GM23338 (cell line): Measurements from ENCODE around the gene NDRG2. TPM values are rescaled to one million over a fixed set of nuclear protein-coding genes. Genes with fewer than 3 reads are reported as not detected.

Experiments
- ATAC-seq: fragments of 200-7000 bp; cut with Tn5 transposase; 3 replicates; pipeline ENCODE4 v1.9.1; 2020
- DNase-seq: peaks from one replicate; pipeline ENCODE4 v3.0.0-alpha.2; 2015; ENCODE audit warnings: low spot score
- H2AFZ ChIP-seq: fragments of 200-600 bp; sonication (generic); 2 replicates; pipeline ENCODE4 v1.8.0; 2016; ENCODE audit warnings: antibody characterized with exemption, mild to moderate bottlenecking, moderate library complexity
- H3F3A ChIP-seq: fragments of 200-600 bp; sonication (generic); replicated peaks from 2 replicates; pipeline ENCODE4 v1.8.0; 2017; ENCODE audit warnings: antibody characterized with exemption, mixed run types, low read depth
- H3K27ac ChIP-seq: fragments of 200-600 bp; sonication (generic); 2 replicates; pipeline ENCODE4 v1.6.1; 2016; ENCODE audit warnings: low read depth
- H3K27me3 ChIP-seq: fragments of 200-600 bp; sonication (generic); 2 replicates; pipeline ENCODE4 v1.8.0; 2016; ENCODE audit warnings: mild to moderate bottlenecking, mixed run types, moderate library complexity; ENCODE audit not compliant: insufficient read depth
- H3K36me3 ChIP-seq: fragments of 200-600 bp; sonication (generic); 2 replicates; pipeline ENCODE4 v1.8.0; 2016; ENCODE audit warnings: mild to moderate bottlenecking; ENCODE audit not compliant: insufficient read depth
- H3K4me1 ChIP-seq: fragments of 200-600 bp; sonication (generic); 2 replicates; pipeline ENCODE4 v1.8.0; 2016; ENCODE audit warnings: mild to moderate bottlenecking, moderate library complexity; ENCODE audit not compliant: insufficient read depth
- H3K4me2 ChIP-seq: fragments of 200-600 bp; sonication (generic); 2 replicates; pipeline ENCODE4 v1.7.1; 2017; ENCODE audit warnings: mixed run types
- H3K4me3 ChIP-seq: fragments of 200-600 bp; sonication (generic); 2 replicates; pipeline ENCODE4 v1.6.1; 2016; ENCODE audit warnings: mixed run types
- H3K79me2 ChIP-seq: fragments of 200-600 bp; sonication (generic); replicated peaks from 2 replicates; pipeline ENCODE4 v1.8.0; 2017; ENCODE audit warnings: mild to moderate bottlenecking; ENCODE audit not compliant: insufficient read depth
- H3K9me2 ChIP-seq: fragments of 200-600 bp; sonication (generic); 2 replicates; pipeline ENCODE4 v1.8.0; 2017; ENCODE audit not compliant: insufficient read depth
- H4K20me1 ChIP-seq: fragments of 200-600 bp; sonication (generic); replicated peaks from 2 replicates; pipeline ENCODE4 v1.8.0; 2017; ENCODE audit warnings: mild to moderate bottlenecking; ENCODE audit not compliant: insufficient read depth
- H3K27ac Mint-ChIP-seq: 2 replicates; pipeline ENCODE4 v1.8.0; 2020; ENCODE audit warnings: inconsistent platforms, mild to moderate bottlenecking, moderate library complexity, mixed read lengths
- H3K27me3 Mint-ChIP-seq: 3 replicates; pipeline ENCODE4 v1.8.0; 2022; ENCODE audit warnings: low read depth, mild to moderate bottlenecking, moderate library complexity, mixed read lengths, inconsistent platforms; ENCODE audit not compliant: insufficient read depth, poor library complexity
- H3K36me3 Mint-ChIP-seq: 3 replicates; pipeline ENCODE4 v1.8.0; 2021; ENCODE audit warnings: low read depth, mild to moderate bottlenecking, inconsistent platforms, moderate library complexity, mixed read lengths
- H3K4me1 Mint-ChIP-seq: 3 replicates; pipeline ENCODE4 v1.8.0; 2020; ENCODE audit warnings: mild to moderate bottlenecking, inconsistent platforms, mixed read lengths
- H3K4me3 Mint-ChIP-seq: 3 replicates; pipeline ENCODE4 v1.8.0; 2021; ENCODE audit warnings: moderate library complexity, mild to moderate bottlenecking, inconsistent platforms, mixed read lengths
- H3K9me3 Mint-ChIP-seq: 3 replicates; pipeline ENCODE4 v1.8.0; 2020; ENCODE audit warnings: moderate library complexity, mild to moderate bottlenecking, inconsistent platforms, mixed read lengths
- CREB1 ChIP-seq: fragments of 250-450 bp; sonication (Bioruptor Pico); IDR thresholded peaks from 2 replicates; pipeline ENCODE4 v1.5.0; 2020; ENCODE audit warnings: low read depth, mild to moderate bottlenecking, moderate library complexity
- CTCF ChIP-seq, 2 experiments: fragments of 200-600 bp in 1 of 2; sonication (generic) in 1 of 2; conservative IDR thresholded peaks; 2 replicates each; pipeline versions ENCODE4 v1.5.1 to v1.6.1; 2016 to 2017; ENCODE audit warnings: antibody characterized with exemption in 2 of 2, low read depth in 2 of 2, mild to moderate bottlenecking in 2 of 2, moderate library complexity in 1 of 2
- ETS1 ChIP-seq: IDR thresholded peaks from 2 replicates; pipeline ENCODE4 v1.6.1; 2016; ENCODE audit warnings: antibody characterized with exemption
- EZH2 ChIP-seq: fragments of 200-600 bp; sonication (generic); IDR thresholded peaks from one replicate; pipeline ENCODE4 v1.8.0; 2017; ENCODE audit warnings: antibody characterized with exemption, mild to moderate bottlenecking, low read depth; ENCODE audit not compliant: unreplicated experiment
- JUNB ChIP-seq: IDR thresholded peaks from one replicate; pipeline ENCODE4 v1.6.1; 2016; ENCODE audit warnings: antibody characterized with exemption; ENCODE audit not compliant: unreplicated experiment
- ZNF462 ChIP-seq: fragments of 250-450 bp; sonication (Bioruptor Pico); IDR thresholded peaks from 2 replicates; pipeline ENCODE4 v1.5.0; 2020; ENCODE audit warnings: mild to moderate bottlenecking, moderate library complexity
- polyA plus RNA-seq: library from polyadenylated mRNA; unstranded; fragments of >200 nt; fragmentation: Nextera tagmentation; extraction: Ambion mirVana; gene quantifications from 2 replicates; pipeline ENCODE4 v1.2.1, GENCODE V29; 2016
- total RNA-seq: library from RNA; depleted of rRNA; stranded (reverse); fragments of >200 nt; shearing (Covaris generic); gene quantifications from 2 replicates; pipeline ENCODE4 v1.2.3, GENCODE V29; 2014

NDRG2 gene
- total and polyA plus RNA-seq, 2 experiments from 2014 or later, result 8.8 to 20.6 TPM

- H3K9me3 Mint-ChIP-seq, result no peaks in the 10 kb centered on the region; the same call in 2 of the 3 replicates
- H3K4me1 Mint-ChIP-seq, result peaks cover 26% of the 10 kb centered on the region
- peak overlapping the region; percentile 44 for H3K4me2 ChIP-seq
- no peaks in the 10 kb centered on the region; the same call in 2 of the 3 replicates for H3K36me3 Mint-ChIP-seq
- no peaks in the 10 kb centered on the region for H3K79me2 ChIP-seq
- ATAC-seq (peak; percentile 95), DNase-seq (peak; percentile 80)
- H3K9me2 ChIP-seq, result no peaks in the 10 kb centered on the region
- no peak for TF ChIP-seq EZH2
- no peak for TF ChIP-seq CREB1 (CRISPR knock-in tag)
- TF ChIP-seq CTCF (conservative IDR thresholded peaks at IDR 0.05; ENCODE audit: low read depth in 2 of 2), result peak in 1 of 2 experiments; percentile 20; a peak in 2 of 4 replicates
- no peak for TF ChIP-seq ETS1
- TF ChIP-seq ZNF462, result 0 out of 2 replicates have a peak, but pooled peaks have one; percentile 3
- no peak for TF ChIP-seq JUNB
- H3K27me3 ChIP-seq, result no peaks in the 10 kb centered on the region
- no peaks in the 10 kb centered on the region for H3F3A ChIP-seq
- 0 out of 3 replicates have a peak overlapping the region, but pooled peaks have one; percentile 33 for H3K4me3 Mint-ChIP-seq
- no peak overlapping the region for H3K27ac ChIP-seq
- no peaks in the 10 kb centered on the region for H3K36me3 ChIP-seq
- peak overlapping the region; percentile 33; the same call in 1 of the 2 replicates for H2AFZ ChIP-seq
- no peaks in the 10 kb centered on the region for H4K20me1 ChIP-seq
- peak overlapping the region; percentile 33; the same call in 1 of the 2 replicates for H3K27ac Mint-ChIP-seq
- peaks cover 16% of the 10 kb centered on the region for H3K27me3 Mint-ChIP-seq
- H3K4me1 ChIP-seq, result peaks cover 10% of the 10 kb centered on the region
- H3K4me3 ChIP-seq, result peak overlapping the region; percentile 12; the same call in 1 of the 2 replicates
Measured at GRCh38 chr14:21038441-21039422, 13.9 kb upstream of the NDRG2 start.
